BLaER1 (cell line): ENCODE data around the gene SULT1C3.
A peak's percentile ranks its signal among the peaks of the same experiment; 100 is the strongest.

Experiments
- H3K27ac ChIP-seq: shearing (Covaris generic); formaldehyde crosslinking; 2 replicates; pipeline ENCODE4 v1.8.1; 2022
- H3K27me3 ChIP-seq: shearing (Covaris generic); formaldehyde crosslinking; 2 replicates; pipeline ENCODE4 v1.8.1; 2022
- H3K36me3 ChIP-seq: shearing (Covaris generic); formaldehyde crosslinking; 2 replicates; pipeline ENCODE4 v1.8.1; 2022
- H3K4me1 ChIP-seq: shearing (Covaris generic); formaldehyde crosslinking; 2 replicates; pipeline ENCODE4 v1.8.1; 2022
- H3K4me2 ChIP-seq: shearing (Covaris generic); formaldehyde crosslinking; 2 replicates; pipeline ENCODE4 v1.8.1; 2022
- H3K4me3 ChIP-seq: shearing (Covaris generic); formaldehyde crosslinking; 2 replicates; pipeline ENCODE4 v1.8.1; 2022
- H3K9ac ChIP-seq: shearing (Covaris generic); formaldehyde crosslinking; 2 replicates; pipeline ENCODE4 v1.8.1; 2022
- H3K9me3 ChIP-seq: shearing (Covaris generic); formaldehyde crosslinking; 2 replicates; pipeline ENCODE4 v1.8.1; 2022
- H4K20me1 ChIP-seq: shearing (Covaris generic); formaldehyde crosslinking; 2 replicates; pipeline ENCODE4 v1.8.1; 2022
- Cebpa-rat ChIP-seq: shearing (Covaris generic); IDR thresholded peaks from 2 replicates; pipeline ENCODE4 v1.8.1; 2022

Gene SULT1C3

GRCh38 chr2:108220942-108221541 lies 18.7 kb upstream of the SULT1C3 start:
- H3K27ac ChIP-seq = no peak overlapping the region
- H4K20me1 ChIP-seq = no peaks in the 10 kb centered on the region
- no peaks in the 10 kb centered on the region for H3K27me3 ChIP-seq
- H3K4me2 ChIP-seq = no peak overlapping the region
- no peak overlapping the region for H3K9ac ChIP-seq
- no peak overlapping the region for H3K4me3 ChIP-seq
- no peaks in the 10 kb centered on the region for H3K4me1 ChIP-seq
- no peak for TF ChIP-seq Cebpa-rat
- peaks cover 26% of the 10 kb centered on the region for H3K9me3 ChIP-seq
- no peaks in the 10 kb centered on the region for H3K36me3 ChIP-seq

DNA sequence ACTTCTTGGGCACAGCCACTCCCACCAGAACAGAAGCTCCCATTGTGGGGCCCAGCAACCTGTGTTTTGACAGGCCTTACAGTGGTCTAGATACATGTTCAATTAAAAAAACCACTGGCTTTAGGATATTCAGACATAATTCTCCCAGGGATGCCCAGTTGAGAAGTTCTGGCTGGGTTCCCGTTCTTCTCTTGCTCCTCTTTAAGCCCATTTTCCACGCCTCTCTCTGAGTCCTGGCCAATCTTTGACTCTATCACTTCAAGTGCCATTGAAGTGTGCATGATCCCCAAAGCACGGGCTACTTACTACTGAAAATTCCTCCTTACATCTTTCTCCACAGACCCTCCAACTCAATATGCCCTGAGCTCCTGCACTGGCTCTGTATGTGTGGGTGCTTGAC lies 17.5 kb upstream of the SULT1C3 start:
- no peak for TF ChIP-seq Cebpa-rat
- peaks cover 12% of the 10 kb centered on the region for H3K4me1 ChIP-seq
- no peaks in the 10 kb centered on the region for H3K36me3 ChIP-seq
- H3K27ac ChIP-seq = no peak overlapping the region
- peaks cover 26% of the 10 kb centered on the region for H3K9me3 ChIP-seq
- H4K20me1 ChIP-seq = no peaks in the 10 kb centered on the region
- no peak overlapping the region for H3K9ac ChIP-seq
- no peaks in the 10 kb centered on the region for H3K27me3 ChIP-seq
- no peak overlapping the region for H3K4me2 ChIP-seq
- no peak overlapping the region for H3K4me3 ChIP-seq

GRCh38 chr2:108223573-108223972 lies 16.2 kb upstream of the SULT1C3 start:
- Histone ChIP-seq H3K36me3 (no peaks in the 10 kb centered on the region), H4K20me1 (no peaks in the 10 kb centered on the region), H3K4me2 (no peak overlapping the region), H3K9me3 (peaks cover 26% of the 10 kb centered on the region), H3K4me1 (peaks cover 19% of the 10 kb centered on the region), H3K27me3 (no peaks in the 10 kb centered on the region), H3K9ac (no peak overlapping the region), H3K4me3 (no peak overlapping the region), H3K27ac (no peak overlapping the region)
- no peak for TF ChIP-seq Cebpa-rat

DNA sequence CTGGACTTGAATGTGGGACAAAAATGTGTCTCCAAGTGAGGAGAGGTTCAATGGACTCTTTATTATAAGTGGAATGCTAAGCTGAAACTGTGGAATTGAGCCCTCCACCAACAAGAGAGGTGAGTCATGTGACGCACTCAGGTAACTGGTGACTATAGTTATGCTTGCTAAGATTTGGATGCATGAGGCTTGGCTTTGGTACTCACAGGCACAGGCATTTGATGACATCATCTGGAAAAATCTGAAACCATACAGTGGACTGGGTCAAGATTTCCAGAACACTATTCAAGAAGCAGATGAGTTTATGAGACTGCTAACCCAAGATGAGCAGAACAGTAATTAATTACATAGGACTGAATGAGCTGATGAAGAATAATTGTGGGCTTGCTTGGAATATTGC lies 15.7 kb upstream of the SULT1C3 start:
- Histone ChIP-seq H4K20me1 (no peaks in the 10 kb centered on the region), H3K4me2 (no peak overlapping the region), H3K9ac (no peak overlapping the region), H3K4me1 (peaks cover 20% of the 10 kb centered on the region), H3K9me3 (peaks cover 26% of the 10 kb centered on the region), H3K4me3 (no peak overlapping the region), H3K27ac (no peak overlapping the region), H3K36me3 (no peaks in the 10 kb centered on the region), H3K27me3 (no peaks in the 10 kb centered on the region)
- TF ChIP-seq Cebpa-rat = no peak

- Histone ChIP-seq H4K20me1 (no peaks in the 10 kb centered on the region), H3K9me3 (peaks cover 26% of the 10 kb centered on the region), H3K9ac (no peak overlapping the region)
These were observed 13.2 kb upstream of the SULT1C3 start for GRCh38 chr2:108226564-108226963.

DNA sequence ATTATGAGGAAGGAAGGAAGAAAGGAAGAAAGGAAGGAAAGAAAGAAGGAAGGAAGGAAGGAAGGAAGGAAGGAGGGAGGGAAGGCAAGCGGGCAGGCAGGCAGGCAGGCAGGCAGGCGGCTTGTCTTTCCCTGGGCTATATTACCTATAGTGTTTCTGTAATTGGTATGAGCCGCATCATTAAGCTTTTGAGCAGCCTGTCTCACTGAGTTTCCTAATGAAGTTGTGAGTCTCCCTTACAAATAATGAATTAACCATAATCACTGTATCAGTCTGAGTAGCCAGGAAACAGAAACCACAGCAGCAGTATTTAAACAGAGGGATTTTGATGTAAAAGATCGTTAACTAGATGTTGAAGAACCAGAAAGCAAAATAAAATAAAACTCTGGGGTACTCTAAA lies 11.8 kb upstream of the SULT1C3 start:
- H3K4me2 ChIP-seq = no peak overlapping the region
- no peak overlapping the region for H3K9ac ChIP-seq
- H3K9me3 ChIP-seq = peaks cover 15% of the 10 kb centered on the region
- no peaks in the 10 kb centered on the region for H3K27me3 ChIP-seq
- H3K36me3 ChIP-seq = no peaks in the 10 kb centered on the region
- H4K20me1 ChIP-seq = no peaks in the 10 kb centered on the region
- H3K4me3 ChIP-seq = no peak overlapping the region
- peaks cover 20% of the 10 kb centered on the region for H3K4me1 ChIP-seq
- H3K27ac ChIP-seq = no peak overlapping the region
- no peak for TF ChIP-seq Cebpa-rat

More at GRCh38 chr2:108226564-108226963, 13.2 kb upstream of the SULT1C3 start:
- Histone ChIP-seq H3K4me1 (peaks cover 20% of the 10 kb centered on the region), H3K4me2 (0 out of 2 replicates have a peak overlapping the region, but pooled peaks have one; percentile 17), H3K4me3 (no peak overlapping the region), H3K27ac (no peak overlapping the region), H3K36me3 (no peaks in the 10 kb centered on the region), H3K27me3 (no peaks in the 10 kb centered on the region)
- no peak for TF ChIP-seq Cebpa-rat

- Histone ChIP-seq H3K27ac (no peak overlapping the region), H3K4me2 (no peak overlapping the region)
- no peak for TF ChIP-seq Cebpa-rat
These were observed 11.2 kb upstream of the SULT1C3 start for GRCh38 chr2:108228537-108228936.

DNA sequence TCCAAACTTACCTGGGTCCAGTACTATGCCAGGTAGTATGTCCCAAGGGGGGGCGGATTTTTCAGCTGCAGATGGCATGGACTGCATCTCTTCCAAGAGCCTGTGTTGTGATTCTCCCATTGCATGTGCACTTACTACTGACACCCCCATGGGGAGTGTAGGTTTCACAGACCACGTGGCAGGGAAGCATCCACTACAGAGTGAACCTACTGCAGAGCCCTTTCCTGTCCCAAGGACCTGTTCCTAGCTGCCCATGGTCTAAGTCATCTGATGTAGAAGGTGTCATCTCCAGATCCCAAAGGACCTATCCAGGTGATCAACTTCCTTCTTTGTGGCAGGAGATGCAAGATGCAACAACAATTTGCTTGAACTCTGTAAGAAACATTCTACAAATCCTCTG lies 9.9 kb upstream of the SULT1C3 start:
- no peak overlapping the region for H3K9ac ChIP-seq
- H3K9me3 ChIP-seq = no peaks in the 10 kb centered on the region
- H3K4me2 ChIP-seq = no peak overlapping the region
- no peaks in the 10 kb centered on the region for H3K27me3 ChIP-seq
- H4K20me1 ChIP-seq = no peaks in the 10 kb centered on the region
- H3K4me3 ChIP-seq = no peak overlapping the region
- no peaks in the 10 kb centered on the region for H3K36me3 ChIP-seq
- no peak overlapping the region for H3K27ac ChIP-seq
- TF ChIP-seq Cebpa-rat = no peak
- peaks cover 20% of the 10 kb centered on the region for H3K4me1 ChIP-seq

More at GRCh38 chr2:108228537-108228936, 11.2 kb upstream of the SULT1C3 start:
- Histone ChIP-seq H3K9me3 (peaks cover 10% of the 10 kb centered on the region), H3K9ac (no peak overlapping the region), H3K4me1 (peaks cover 20% of the 10 kb centered on the region), H3K27me3 (no peaks in the 10 kb centered on the region), H4K20me1 (no peaks in the 10 kb centered on the region), H3K4me3 (no peak overlapping the region), H3K36me3 (no peaks in the 10 kb centered on the region)

- no peaks in the 10 kb centered on the region for H3K36me3 ChIP-seq
- H4K20me1 ChIP-seq = no peaks in the 10 kb centered on the region
- no peak for TF ChIP-seq Cebpa-rat
- H3K4me1 ChIP-seq = no peaks in the 10 kb centered on the region
- peaks cover 28% of the 10 kb centered on the region for H3K9me3 ChIP-seq
- no peak overlapping the region for H3K27ac ChIP-seq
- H3K4me3 ChIP-seq = no peak overlapping the region
- no peaks in the 10 kb centered on the region for H3K27me3 ChIP-seq
- H3K9ac ChIP-seq = no peak overlapping the region
- H3K4me2 ChIP-seq = no peak overlapping the region
These were observed 4.2 kb upstream of the SULT1C3 start for GRCh38 chr2:108235577-108235976.

DNA sequence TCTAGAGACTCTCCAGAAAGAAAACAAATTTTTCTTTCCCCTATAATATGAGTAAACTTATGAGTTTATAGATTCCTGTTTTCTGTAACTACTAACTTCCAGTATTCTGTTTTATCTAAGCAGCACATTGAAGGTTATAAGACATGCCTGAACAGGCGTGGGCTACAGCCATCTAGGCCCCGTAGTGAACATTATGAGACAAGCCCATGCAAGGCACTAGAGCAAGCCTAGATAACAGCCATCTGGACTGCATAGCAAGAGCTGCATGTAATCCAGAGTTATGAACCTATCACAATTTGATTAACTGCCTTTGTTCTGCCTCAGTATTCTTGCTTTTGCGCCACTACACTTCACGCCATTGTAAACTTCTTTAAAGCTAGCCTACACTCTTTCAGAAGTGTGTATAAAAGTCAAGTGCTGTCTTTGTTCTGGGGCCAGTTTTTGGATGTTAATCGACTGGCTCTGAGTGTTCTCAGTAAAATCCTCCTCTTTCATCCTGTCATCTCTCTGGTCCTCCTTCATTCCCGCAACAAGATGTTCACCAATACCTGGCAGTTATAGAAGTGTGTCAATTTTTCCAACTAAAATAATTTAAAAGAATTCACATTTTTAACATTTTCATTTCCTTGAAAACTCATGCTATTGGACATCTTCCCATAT lies 3.0 kb upstream of the SULT1C3 start:
- H3K4me3 ChIP-seq = no peak overlapping the region
- H3K4me2 ChIP-seq = no peak overlapping the region
- H3K4me1 ChIP-seq = no peaks in the 10 kb centered on the region
- no peaks in the 10 kb centered on the region for H4K20me1 ChIP-seq
- no peak overlapping the region for H3K9ac ChIP-seq
- no peak overlapping the region for H3K27ac ChIP-seq
- TF ChIP-seq Cebpa-rat = no peak
- H3K36me3 ChIP-seq = no peaks in the 10 kb centered on the region
- H3K9me3 ChIP-seq = peaks cover 28% of the 10 kb centered on the region
- no peaks in the 10 kb centered on the region for H3K27me3 ChIP-seq
